Measurements from ENCODE around the gene ACAD10. TPM values are rescaled to one million over a fixed set of nuclear protein-coding genes. Genes with fewer than 3 reads are reported as not detected.

ACAD10 gene
- total RNA-seq, 4 donors from 2014 or later = 49.0 to 198 (median 54.7) TPM

DNA sequence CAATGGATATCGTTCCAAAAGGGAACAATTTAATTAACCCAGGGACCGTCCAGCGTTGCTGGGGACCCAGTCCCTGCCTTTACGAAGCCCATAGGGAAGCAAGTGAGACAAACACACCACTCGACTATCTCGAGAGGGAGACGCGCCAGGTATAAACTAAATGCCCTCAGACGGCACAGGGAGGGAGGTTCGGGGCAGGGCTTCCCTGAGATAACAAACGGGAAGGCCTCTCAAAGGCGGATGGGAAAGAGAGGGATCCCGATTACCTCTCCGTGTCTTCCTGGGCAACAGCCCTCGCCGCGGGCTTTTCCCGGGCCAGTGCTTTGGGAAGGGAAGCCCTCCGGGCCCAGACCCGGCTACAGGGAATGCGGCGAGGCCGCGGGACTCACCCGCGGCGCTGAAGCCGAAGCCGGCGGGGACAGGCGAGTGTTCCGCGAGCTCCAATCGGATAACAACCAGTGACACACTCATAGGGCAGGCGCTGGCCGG, 487 bp upstream of the ACAD10 start:
- Histone ChIP-seq H3K27me3 (no peaks in the 10 kb centered on the region), H3K4me3 (peak overlapping the region; percentile 59 to 99 (median 95)), H3K36me3 (peaks cover 0 to 16% (median 7%) of the 10 kb centered on the region in 4 donors), H3K4me1 (peaks cover 19 to 26% (median 20%) of the 10 kb centered on the region in 4 donors), H3K27ac (peak overlapping the region; percentile 91 to 93 (median 92)), H3K9me3 (no peaks in the 10 kb centered on the region)
- peak; percentile 38 for DNase-seq
- TF ChIP-seq EP300 (IDR thresholded peaks at IDR 0.05; ENCODE audit: low read depth) (no peak), POLR2AphosphoS5 (IDR thresholded peaks at IDR 0.05) (no peak), POLR2A (IDR thresholded peaks at IDR 0.05) (no peak)
- TF ChIP-seq, protein P1, sequence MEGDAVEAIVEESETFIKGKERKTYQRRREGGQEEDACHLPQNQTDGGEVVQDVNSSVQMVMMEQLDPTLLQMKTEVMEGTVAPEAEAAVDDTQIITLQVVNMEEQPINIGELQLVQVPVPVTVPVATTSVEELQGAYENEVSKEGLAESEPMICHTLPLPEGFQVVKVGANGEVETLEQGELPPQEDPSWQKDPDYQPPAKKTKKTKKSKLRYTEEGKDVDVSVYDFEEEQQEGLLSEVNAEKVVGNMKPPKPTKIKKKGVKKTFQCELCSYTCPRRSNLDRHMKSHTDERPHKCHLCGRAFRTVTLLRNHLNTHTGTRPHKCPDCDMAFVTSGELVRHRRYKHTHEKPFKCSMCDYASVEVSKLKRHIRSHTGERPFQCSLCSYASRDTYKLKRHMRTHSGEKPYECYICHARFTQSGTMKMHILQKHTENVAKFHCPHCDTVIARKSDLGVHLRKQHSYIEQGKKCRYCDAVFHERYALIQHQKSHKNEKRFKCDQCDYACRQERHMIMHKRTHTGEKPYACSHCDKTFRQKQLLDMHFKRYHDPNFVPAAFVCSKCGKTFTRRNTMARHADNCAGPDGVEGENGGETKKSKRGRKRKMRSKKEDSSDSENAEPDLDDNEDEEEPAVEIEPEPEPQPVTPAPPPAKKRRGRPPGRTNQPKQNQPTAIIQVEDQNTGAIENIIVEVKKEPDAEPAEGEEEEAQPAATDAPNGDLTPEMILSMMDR (IDR thresholded peaks at IDR 0.05) = no peak
- WGBS, 2 donors (ENCODE audit: low coverage in 1 of 2) = 0 to 2% methylated on average over 13 to 36 of the region's 36 CpGs
- intact Hi-C loops (cut with DNase I; ENCODE audit: low total_unique reads) = no loop called here
- in situ Hi-C loops (cut with MboI; ENCODE audit: low pct_ligation_motif_present in 1 of 4, low pct_unique_long_range_greater_than_20kb in 1 of 4, low sequenced_read_pairs in 3 of 4) = no loop called here

DNA sequence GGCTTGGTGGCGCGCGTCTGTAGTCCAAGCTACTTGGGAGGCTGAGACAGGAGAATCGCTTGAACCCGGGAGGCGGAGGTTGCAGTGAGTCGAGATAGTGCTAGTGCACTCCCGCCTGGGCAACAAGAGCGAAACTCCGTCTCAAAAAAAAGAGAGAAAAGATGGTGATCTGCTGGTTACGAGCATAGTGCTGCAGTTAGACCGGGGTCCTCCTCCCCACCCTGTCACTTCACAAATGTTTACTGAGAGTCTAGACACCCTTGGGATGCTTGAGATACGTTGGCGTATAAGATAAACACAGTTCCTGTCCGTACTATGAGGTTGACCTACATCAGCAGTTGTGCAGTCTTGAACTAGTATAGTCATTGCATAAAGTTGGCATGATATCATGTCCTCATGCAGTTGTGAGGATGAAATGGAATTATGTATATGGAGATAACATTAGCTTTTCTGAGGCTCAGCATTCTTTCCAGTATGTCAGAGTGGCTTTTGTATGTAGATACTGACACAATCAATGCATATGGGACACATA, 787 bp downstream of the ACAD10 start:
- WGBS, 2 donors (ENCODE audit: low coverage in 1 of 2) = 3 to 16% methylated on average over 6 to 15 of the region's 15 CpGs
- no peaks in the 10 kb centered on the region for H3K9me3 ChIP-seq
- TF ChIP-seq POLR2AphosphoS5 (IDR thresholded peaks at IDR 0.05) (no peak), EP300 (IDR thresholded peaks at IDR 0.05; ENCODE audit: low read depth) (no peak), POLR2A (IDR thresholded peaks at IDR 0.05) (no peak)
- TF ChIP-seq, protein P1 (IDR thresholded peaks at IDR 0.05) = no peak
- intact Hi-C loops (cut with DNase I; ENCODE audit: low total_unique reads) = no loop called here
- H3K27ac ChIP-seq = peak overlapping the region; percentile 91 to 93 (median 92)
- peaks cover 0 to 6% (median 3%) of the 10 kb centered on the region in 4 donors for H3K36me3 ChIP-seq
- no peak for DNase-seq
- in situ Hi-C loops (cut with MboI; ENCODE audit: low pct_ligation_motif_present in 1 of 4, low pct_unique_long_range_greater_than_20kb in 1 of 4, low sequenced_read_pairs in 3 of 4) = no loop called here
- peaks cover 19 to 26% (median 20%) of the 10 kb centered on the region in 4 donors for H3K4me1 ChIP-seq
- H3K4me3 ChIP-seq = peak overlapping the region; percentile 59 to 99 (median 95)
- no peaks in the 10 kb centered on the region for H3K27me3 ChIP-seq

DNA sequence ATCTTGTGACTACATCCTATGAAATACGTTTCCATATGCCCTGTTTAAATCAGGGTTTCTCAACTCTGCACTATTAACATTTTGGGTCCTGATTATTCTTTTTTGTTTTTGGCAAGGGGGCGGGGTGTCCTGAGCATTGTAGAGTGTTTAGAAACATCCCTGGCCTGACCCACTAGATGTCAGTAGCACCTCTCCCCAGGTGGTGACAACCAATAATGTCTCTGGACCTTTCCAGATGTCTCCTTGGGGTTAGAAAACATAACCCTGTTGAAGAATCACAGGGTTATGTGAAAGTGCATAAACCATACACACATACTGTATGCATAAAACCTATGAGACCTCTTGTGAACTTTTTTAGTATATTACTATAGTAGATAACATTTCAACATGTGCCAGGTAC, 1.4 kb downstream of the ACAD10 start:
- peaks cover 0 to under 1% (median 0%) of the 10 kb centered on the region in 4 donors for H3K36me3 ChIP-seq
- no peak overlapping the region for H3K27ac ChIP-seq
- intact Hi-C loops (cut with DNase I; ENCODE audit: low total_unique reads) (no loop called here), in situ Hi-C loops (cut with MboI; ENCODE audit: low pct_ligation_motif_present in 1 of 4, low pct_unique_long_range_greater_than_20kb in 1 of 4, low sequenced_read_pairs in 3 of 4) (no loop called here)
- 42 to 56% methylated on average over 2 of the region's 2 CpGs for WGBS, 2 donors (ENCODE audit: low coverage in 1 of 2)
- H3K27me3 ChIP-seq = no peaks in the 10 kb centered on the region
- no peak overlapping the region for H3K4me3 ChIP-seq
- TF ChIP-seq POLR2A (IDR thresholded peaks at IDR 0.05) = no peak
- TF ChIP-seq EP300 (IDR thresholded peaks at IDR 0.05; ENCODE audit: low read depth) = no peak
- no peak for TF ChIP-seq POLR2AphosphoS5 (IDR thresholded peaks at IDR 0.05)
- TF ChIP-seq, protein P1 (IDR thresholded peaks at IDR 0.05) = no peak
- peaks cover 19 to 26% (median 20%) of the 10 kb centered on the region in 4 donors for H3K4me1 ChIP-seq
- H3K9me3 ChIP-seq = no peaks in the 10 kb centered on the region
- no peak for DNase-seq

DNA sequence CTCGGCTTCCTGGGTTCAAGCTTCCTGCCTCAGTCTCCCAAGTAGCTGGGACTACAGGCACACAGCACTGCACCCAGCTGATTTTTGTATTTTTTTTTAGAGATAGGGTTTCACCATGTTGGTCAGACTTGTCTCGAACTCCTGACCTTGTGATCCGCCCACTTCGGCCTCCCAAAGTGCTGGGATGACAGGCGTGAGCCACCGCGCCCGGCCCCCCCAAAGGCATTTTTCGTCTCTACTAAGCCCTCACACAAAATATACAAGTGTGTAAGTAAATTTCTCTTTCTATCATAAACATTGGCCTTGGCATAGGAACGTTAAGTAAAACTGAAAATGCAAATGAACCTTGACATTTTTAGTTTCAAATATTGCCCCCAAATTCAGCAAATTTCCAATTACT, 2.1 kb downstream of the ACAD10 start:
- in situ Hi-C loops (cut with MboI; ENCODE audit: low pct_ligation_motif_present in 1 of 4, low pct_unique_long_range_greater_than_20kb in 1 of 4, low sequenced_read_pairs in 3 of 4) = no loop called here

More for the DNA sequence above, 2.1 kb downstream of the ACAD10 start:
- Histone ChIP-seq H3K27ac (no peak overlapping the region), H3K27me3 (no peaks in the 10 kb centered on the region), H3K4me1 (peaks cover 19 to 26% (median 20%) of the 10 kb centered on the region in 4 donors), H3K9me3 (no peaks in the 10 kb centered on the region), H3K36me3 (peaks cover 0 to under 1% (median 0%) of the 10 kb centered on the region in 4 donors), H3K4me3 (no peak overlapping the region)
- WGBS, 2 donors (ENCODE audit: low coverage in 1 of 2) = 83 to 87% methylated on average over 9 to 10 of the region's 10 CpGs
- intact Hi-C loops (cut with DNase I; ENCODE audit: low total_unique reads) = no loop called here
- TF ChIP-seq EP300 (IDR thresholded peaks at IDR 0.05; ENCODE audit: low read depth) = no peak
- no peak for TF ChIP-seq POLR2A (IDR thresholded peaks at IDR 0.05)
- no peak for TF ChIP-seq POLR2AphosphoS5 (IDR thresholded peaks at IDR 0.05)
- TF ChIP-seq, protein P1 (IDR thresholded peaks at IDR 0.05) = no peak
- no peak for DNase-seq
